Endodermal cell (in vitro differentiated cells): Measurements from ENCODE around the gene GAREM2. TPM values are rescaled to one million over a fixed set of nuclear protein-coding genes. Genes with fewer than 3 reads are reported as not detected.
A peak's percentile ranks its signal among the peaks of the same experiment; 100 is the strongest.

Source experiments
- DNase-seq: peaks from one replicate; pipeline ENCODE4 v3.0.0-alpha.2; 2017
- H3K27ac ChIP-seq: 2 replicates; pipeline ENCODE4 v1.5.1; 2013; ENCODE audit warnings: mild to moderate bottlenecking, low read depth, low read length, moderate library complexity
- H3K27me3 ChIP-seq: 2 replicates; pipeline ENCODE4 v1.6.1; 2013; ENCODE audit warnings: mild to moderate bottlenecking, low read length, moderate library complexity; ENCODE audit not compliant: insufficient read depth, control insufficient read depth, poor library complexity, severe bottlenecking
- H3K36me3 ChIP-seq: 2 replicates; pipeline ENCODE4 v1.7.0; 2013; ENCODE audit warnings: mild to moderate bottlenecking, low read length, moderate library complexity; ENCODE audit not compliant: control insufficient read depth, insufficient read depth
- H3K4me1 ChIP-seq: one replicate; pipeline ENCODE4 v1.7.0; 2013; ENCODE audit warnings: low read length; ENCODE audit not compliant: control insufficient read depth, insufficient read depth
- H3K4me3 ChIP-seq: 2 replicates; pipeline ENCODE4 v1.5.1; 2013; ENCODE audit warnings: mild to moderate bottlenecking, low read length, moderate library complexity
- H3K9ac ChIP-seq: 2 replicates; pipeline ENCODE4 v1.6.1; 2013; ENCODE audit warnings: mild to moderate bottlenecking, low read length, moderate library complexity; ENCODE audit not compliant: poor library complexity, severe bottlenecking; ENCODE audit errors: extremely low read depth
- H3K9me3 ChIP-seq: 2 replicates; pipeline ENCODE4 v1.6.1; 2013; ENCODE audit warnings: mild to moderate bottlenecking, low read length, moderate library complexity; ENCODE audit not compliant: control insufficient read depth
- H3K27ac Mint-ChIP-seq: 2 replicates; pipeline ENCODE4 v1.8.0; 2020; ENCODE audit warnings: mixed read lengths
- H3K27me3 Mint-ChIP-seq: 2 replicates; pipeline ENCODE4 v1.8.0; 2021; ENCODE audit warnings: mild to moderate bottlenecking, mixed read lengths; ENCODE audit not compliant: insufficient read depth
- H3K36me3 Mint-ChIP-seq: 2 replicates; pipeline ENCODE4 v1.8.0; 2020; ENCODE audit warnings: low read depth, mixed read lengths
- H3K4me1 Mint-ChIP-seq: 2 replicates; pipeline ENCODE4 v1.8.0; 2020; ENCODE audit warnings: mixed read lengths
- H3K4me3 Mint-ChIP-seq: 2 replicates; pipeline ENCODE4 v1.8.0; 2020; ENCODE audit warnings: mild to moderate bottlenecking, moderate library complexity, mixed read lengths
- H3K9me3 Mint-ChIP-seq: 2 replicates; pipeline ENCODE4 v1.8.0; 2020; ENCODE audit warnings: mild to moderate bottlenecking, mixed read lengths
- WGBS, 2 experiments: methylation state at CpG; one replicate each; pipeline versions ENCODE4 v1.1.5 to v1.1.7; 2013; ENCODE audit warnings: missing lambda C conversion rate in 2 of 2, mixed read lengths in 1 of 2; ENCODE audit not compliant: insufficient coverage in 1 of 2, insufficient read length in 1 of 2; 5-methylcytosine and 5-hydroxymethylcytosine counted together
- total RNA-seq, 2 donors: library from RNA; stranded (reverse); fragmentation: NEBNext Ultra II Directional in 1 of 2; extraction: Animal tissue kit (Norgen Biotek cat#: 25700) in 1 of 2; gene quantifications; 2 replicates in 1 of 2; 3 replicates in 1 of 2; pipeline ENCODE4 v1.2.1, GENCODE V29; 2021
- TF ChIP-seq, protein P1 (sequence below): fragments of 200-600 bp; sonication (generic); conservative IDR thresholded peaks from 2 replicates; pipeline ENCODE4 v1.5.0; 2021; ENCODE audit warnings: antibody characterized with exemption, mild to moderate bottlenecking

The GAREM2 gene
- total RNA-seq, 2 donors from 2014 or later = 6.0 to 8.1 TPM

- H3K4me1 ChIP-seq = peaks cover 16% of the 10 kb centered on the region
- Mint-ChIP-seq H3K4me3 (no peak overlapping the region), H3K27ac (no peak overlapping the region), H3K4me1 (peaks cover 18% of the 10 kb centered on the region), H3K27me3 (peaks cover 8% of the 10 kb centered on the region), H3K36me3 (peaks cover 82% of the 10 kb centered on the region), H3K9me3 (no peaks in the 10 kb centered on the region)
- no peak for DNase-seq
- H3K4me3 ChIP-seq = no peak overlapping the region
- peaks cover 85% of the 10 kb centered on the region for H3K36me3 ChIP-seq
- H3K27me3 ChIP-seq = no peaks in the 10 kb centered on the region
- TF ChIP-seq, protein P1, sequence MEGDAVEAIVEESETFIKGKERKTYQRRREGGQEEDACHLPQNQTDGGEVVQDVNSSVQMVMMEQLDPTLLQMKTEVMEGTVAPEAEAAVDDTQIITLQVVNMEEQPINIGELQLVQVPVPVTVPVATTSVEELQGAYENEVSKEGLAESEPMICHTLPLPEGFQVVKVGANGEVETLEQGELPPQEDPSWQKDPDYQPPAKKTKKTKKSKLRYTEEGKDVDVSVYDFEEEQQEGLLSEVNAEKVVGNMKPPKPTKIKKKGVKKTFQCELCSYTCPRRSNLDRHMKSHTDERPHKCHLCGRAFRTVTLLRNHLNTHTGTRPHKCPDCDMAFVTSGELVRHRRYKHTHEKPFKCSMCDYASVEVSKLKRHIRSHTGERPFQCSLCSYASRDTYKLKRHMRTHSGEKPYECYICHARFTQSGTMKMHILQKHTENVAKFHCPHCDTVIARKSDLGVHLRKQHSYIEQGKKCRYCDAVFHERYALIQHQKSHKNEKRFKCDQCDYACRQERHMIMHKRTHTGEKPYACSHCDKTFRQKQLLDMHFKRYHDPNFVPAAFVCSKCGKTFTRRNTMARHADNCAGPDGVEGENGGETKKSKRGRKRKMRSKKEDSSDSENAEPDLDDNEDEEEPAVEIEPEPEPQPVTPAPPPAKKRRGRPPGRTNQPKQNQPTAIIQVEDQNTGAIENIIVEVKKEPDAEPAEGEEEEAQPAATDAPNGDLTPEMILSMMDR = no peak
- H3K9ac ChIP-seq = no peak overlapping the region
- WGBS, 2 experiments = 91 to 96% methylated on average over 7 to 9 of the region's 9 CpGs
- no peak overlapping the region for H3K27ac ChIP-seq
- H3K9me3 ChIP-seq = no peaks in the 10 kb centered on the region
Measured at GRCh38 chr2:26196683-26197418, 24.0 kb downstream of the GAREM2 start.

GRCh38 chr2:26197516-26197915, 24.6 kb downstream of the GAREM2 start:
- no peak overlapping the region for H3K27ac ChIP-seq
- peaks cover 79% of the 10 kb centered on the region for H3K36me3 ChIP-seq
- H3K4me1 Mint-ChIP-seq = peaks cover 24% of the 10 kb centered on the region
- DNase-seq = no peak
- no peak overlapping the region for H3K9ac ChIP-seq
- H3K4me3 ChIP-seq = no peak overlapping the region
- WGBS, 2 experiments = 79 to 95% methylated on average over 3 to 4 of the region's 4 CpGs
- H3K4me1 ChIP-seq = peaks cover 16% of the 10 kb centered on the region
- no peaks in the 10 kb centered on the region for H3K27me3 ChIP-seq
- H3K27ac Mint-ChIP-seq = no peak overlapping the region
- TF ChIP-seq, protein P1 = peak; percentile 24
- H3K9me3 ChIP-seq = no peaks in the 10 kb centered on the region
- H3K36me3 Mint-ChIP-seq = peaks cover 81% of the 10 kb centered on the region
- no peak overlapping the region for H3K4me3 Mint-ChIP-seq
- no peaks in the 10 kb centered on the region for H3K9me3 Mint-ChIP-seq
- peaks cover 8% of the 10 kb centered on the region for H3K27me3 Mint-ChIP-seq

DNA sequence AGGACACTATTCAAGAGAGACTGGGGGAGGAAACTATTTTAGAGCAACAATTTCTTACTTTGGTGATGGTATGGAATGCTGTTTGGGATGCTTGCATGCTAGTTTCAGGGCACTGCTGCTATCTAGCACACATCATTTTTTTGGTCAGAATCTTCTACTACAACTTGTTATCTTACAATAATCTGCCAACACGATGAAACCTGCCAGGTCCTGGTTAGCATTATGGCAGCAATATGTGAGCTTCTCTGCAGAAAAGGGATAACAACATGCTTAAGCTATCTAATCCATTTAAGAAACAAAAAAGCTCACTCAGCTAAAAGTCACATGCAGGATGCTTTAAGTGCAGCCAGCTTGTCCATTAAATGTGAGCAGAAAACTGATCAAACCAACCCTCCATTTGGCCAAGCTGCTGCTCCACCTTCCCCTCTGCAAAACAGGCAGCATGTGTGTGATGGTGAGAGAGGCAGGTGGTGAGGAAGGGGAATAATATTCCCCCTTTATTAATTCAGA, 30.1 kb downstream of the GAREM2 start:
- TF ChIP-seq, protein P1 = no peak
- Histone ChIP-seq H3K4me3 (peak overlapping the region; percentile 10), H3K4me1 (peaks cover 13% of the 10 kb centered on the region), H3K9me3 (no peaks in the 10 kb centered on the region), H3K27me3 (no peaks in the 10 kb centered on the region), H3K27ac (no peak overlapping the region), H3K9ac (no peak overlapping the region), H3K36me3 (peaks cover 45% of the 10 kb centered on the region)
- Mint-ChIP-seq H3K4me3 (peak overlapping the region; percentile 6), H3K9me3 (no peaks in the 10 kb centered on the region), H3K4me1 (peaks cover 32% of the 10 kb centered on the region), H3K27me3 (peaks cover 17% of the 10 kb centered on the region), H3K27ac (peak overlapping the region; percentile 19), H3K36me3 (peaks cover 49% of the 10 kb centered on the region)
- WGBS, 2 experiments = 61 to 100% methylated on average over 1 of the region's 1 CpG
- DNase-seq = no peak
